ENCODE results near the gene ARIH2.
A peak's percentile ranks its signal among the peaks of the same experiment; 100 is the strongest.
"Not testable (repeated sequence)": the region's sequence is repeated elsewhere in the genome, so short reads cannot be mapped to it uniquely, and the experiment has no call there.

Gene ARIH2

GRCh38 chr3:49004352-49005302, 86.0 kb downstream of the ARIH2 start:
- DNase-seq (ENCODE audit: low read depth in 2 of 2) = no peak

- DNase-seq (ENCODE audit: low read depth in 2 of 2) = no peak
These were observed 86.7 kb downstream of the ARIH2 start for GRCh38 chr3:49005303-49005680.

GRCh38 chr3:49005998-49006397, 87.4 kb downstream of the ARIH2 start:
- DNase-seq (ENCODE audit: low read depth in 2 of 2) = no peak

- DNase-seq (ENCODE audit: low read depth in 2 of 2) = no peak
These were observed 87.9 kb downstream of the ARIH2 start for GRCh38 chr3:49006408-49007067.

- peak; percentile 94 to 97 for DNase-seq (ENCODE audit: low read depth in 2 of 2)
These were observed 88.6 kb downstream of the ARIH2 start, which contains the start of gene WDR6 for GRCh38 chr3:49007068-49007770. Gene WDR6 (plus strand): TSS chr3:49007391. CDS start chr3:49007432, 41 bp downstream.

GRCh38 chr3:49007771-49008528, 89.3 kb downstream of the ARIH2 start:
- peak; percentile 82 to 86 for DNase-seq (ENCODE audit: low read depth in 2 of 2)

- DNase-seq (ENCODE audit: low read depth in 2 of 2) = not testable (repeated sequence)
These were observed 90.0 kb downstream of the ARIH2 start for GRCh38 chr3:49008627-49009026.

GRCh38 chr3:49009396-49009795, 90.8 kb downstream of the ARIH2 start:
- no peak for DNase-seq (ENCODE audit: low read depth in 2 of 2)

- DNase-seq (ENCODE audit: low read depth in 2 of 2) = no peak
These were observed 93.9 kb downstream of the ARIH2 start for GRCh38 chr3:49012441-49013017.

GRCh38 chr3:49013113-49013737, 94.6 kb downstream of the ARIH2 start:
- DNase-seq (ENCODE audit: low read depth in 2 of 2) = no peak

GRCh38 chr3:49013738-49014660, 95.4 kb downstream of the ARIH2 start:
- no peak for DNase-seq (ENCODE audit: low read depth in 2 of 2)

- DNase-seq (ENCODE audit: low read depth in 2 of 2) = no peak
These were observed 96.4 kb downstream of the ARIH2 start for GRCh38 chr3:49015072-49015471.

- DNase-seq (ENCODE audit: low read depth in 2 of 2) = no peak
These were observed 97.1 kb downstream of the ARIH2 start for GRCh38 chr3:49015765-49016164.

GRCh38 chr3:49016414-49017228, 98.0 kb downstream of the ARIH2 start:
- no peak for DNase-seq (ENCODE audit: low read depth in 2 of 2)

GRCh38 chr3:49017229-49017970, 98.8 kb downstream of the ARIH2 start:
- no peak for DNase-seq (ENCODE audit: low read depth in 2 of 2)

- peak in 1 of 2 donors; percentile 52 for DNase-seq (ENCODE audit: low read depth in 2 of 2)
These were observed 99.5 kb downstream of the ARIH2 start, which contains the start of gene DALRD3 for GRCh38 chr3:49017971-49018706. Gene DALRD3 (minus strand): TSS chr3:49018580. CDS start chr3:49018564, 16 bp downstream.

- no peak for DNase-seq (ENCODE audit: low read depth in 2 of 2)
These were observed 100.0 kb downstream of the ARIH2 start for GRCh38 chr3:49018707-49019006.
